ENCODE measurements around the gene GPR101. TPM values are rescaled to one million over a fixed set of nuclear protein-coding genes. Genes with fewer than 3 reads are reported as not detected.
"Not testable (repeated sequence)": the region's sequence is repeated elsewhere in the genome, so short reads cannot be mapped to it uniquely, and the experiment has no call there.

Gene GPR101
- total and polyA plus RNA-seq, 2 donors from 2014 or later = not detected

DNA sequence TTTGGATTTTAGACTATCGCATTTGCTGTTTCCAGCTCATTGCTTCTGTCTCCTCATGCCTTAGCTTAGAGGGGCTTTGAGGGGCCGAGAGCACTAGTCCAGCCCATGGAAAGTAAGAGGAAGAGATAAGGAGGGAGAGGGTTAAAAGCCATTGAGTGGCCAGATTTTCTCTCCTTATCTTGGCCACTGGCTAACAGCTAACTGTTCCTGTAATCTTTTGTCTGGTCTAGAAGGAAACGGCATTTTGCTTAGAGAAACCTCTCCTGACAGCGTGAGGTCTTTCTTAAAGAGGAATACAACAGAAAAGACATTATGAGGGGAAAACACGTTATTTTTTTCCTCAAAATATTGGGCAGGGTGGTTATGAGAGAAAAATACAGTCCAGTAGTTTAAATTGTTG is 7.9 kb downstream of the GPR101 start:
- no peak overlapping the region for H3K9ac ChIP-seq (ENCODE audit: low read length in 3 of 3)
- H3K27me3 ChIP-seq (ENCODE audit: control insufficient read depth, insufficient read depth, low read length) = peaks cover 7% of the 10 kb centered on the region
- DNase-seq (no peak), FAIRE-seq (no peak)
- no peaks in the 10 kb centered on the region for H3K9me3 ChIP-seq (ENCODE audit: control insufficient read depth in 2 of 3, insufficient read depth in 1 of 3, low read length in 3 of 3)
- H3K36me3 ChIP-seq (ENCODE audit: control insufficient read depth in 2 of 3, insufficient read depth in 3 of 3, low read length in 3 of 3) = no peaks in the 10 kb centered on the region
- H3K4me1 ChIP-seq (ENCODE audit: control insufficient read depth in 2 of 3, insufficient read depth in 2 of 3, low read depth in 1 of 3, low read length in 3 of 3) = no peaks in the 10 kb centered on the region
- H3K4me3 ChIP-seq (ENCODE audit: low read length in 3 of 3) = no peak overlapping the region
- intact Hi-C loops (cut with DNase I) = no loop called here
- no peak overlapping the region for H3K27ac ChIP-seq (ENCODE audit: low read depth in 2 of 2, low read length in 2 of 2)
- TF ChIP-seq, protein P1, sequence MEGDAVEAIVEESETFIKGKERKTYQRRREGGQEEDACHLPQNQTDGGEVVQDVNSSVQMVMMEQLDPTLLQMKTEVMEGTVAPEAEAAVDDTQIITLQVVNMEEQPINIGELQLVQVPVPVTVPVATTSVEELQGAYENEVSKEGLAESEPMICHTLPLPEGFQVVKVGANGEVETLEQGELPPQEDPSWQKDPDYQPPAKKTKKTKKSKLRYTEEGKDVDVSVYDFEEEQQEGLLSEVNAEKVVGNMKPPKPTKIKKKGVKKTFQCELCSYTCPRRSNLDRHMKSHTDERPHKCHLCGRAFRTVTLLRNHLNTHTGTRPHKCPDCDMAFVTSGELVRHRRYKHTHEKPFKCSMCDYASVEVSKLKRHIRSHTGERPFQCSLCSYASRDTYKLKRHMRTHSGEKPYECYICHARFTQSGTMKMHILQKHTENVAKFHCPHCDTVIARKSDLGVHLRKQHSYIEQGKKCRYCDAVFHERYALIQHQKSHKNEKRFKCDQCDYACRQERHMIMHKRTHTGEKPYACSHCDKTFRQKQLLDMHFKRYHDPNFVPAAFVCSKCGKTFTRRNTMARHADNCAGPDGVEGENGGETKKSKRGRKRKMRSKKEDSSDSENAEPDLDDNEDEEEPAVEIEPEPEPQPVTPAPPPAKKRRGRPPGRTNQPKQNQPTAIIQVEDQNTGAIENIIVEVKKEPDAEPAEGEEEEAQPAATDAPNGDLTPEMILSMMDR (IDR thresholded peaks at IDR 0.05; ENCODE audit: borderline replicate concordance, extremely low read depth, insufficient read depth) = no peak

DNA sequence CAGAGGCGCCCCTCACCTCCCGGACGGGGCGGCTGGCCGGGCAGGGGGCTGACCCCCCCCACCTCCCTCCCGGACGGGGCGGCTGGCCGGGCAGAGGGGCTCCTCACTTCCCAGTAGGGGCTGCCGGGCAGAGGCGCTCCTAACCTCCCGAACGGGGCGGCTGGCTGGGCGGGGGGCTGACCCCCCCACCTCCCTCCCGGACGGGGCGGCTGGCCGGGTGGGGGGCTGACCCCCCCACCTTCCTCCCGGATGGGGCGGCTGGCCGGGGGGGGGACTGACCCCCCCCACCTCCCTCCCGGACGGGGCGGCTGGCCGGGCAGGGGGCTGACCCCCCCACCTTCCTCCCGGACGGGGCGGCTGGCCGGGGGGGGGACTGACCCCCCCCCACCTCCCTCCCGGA is 33.6 kb downstream of the GPR101 start:
- H3K4me1 ChIP-seq (ENCODE audit: control insufficient read depth in 2 of 3, insufficient read depth in 2 of 3, low read depth in 1 of 3, low read length in 3 of 3); intact Hi-C loops (cut with DNase I); H3K4me3 ChIP-seq (ENCODE audit: low read length in 3 of 3); DNase-seq; FAIRE-seq; H3K36me3 ChIP-seq (ENCODE audit: control insufficient read depth in 2 of 3, insufficient read depth in 3 of 3, low read length in 3 of 3); H3K27me3 ChIP-seq (ENCODE audit: control insufficient read depth, insufficient read depth, low read length); H3K9ac ChIP-seq (ENCODE audit: low read length in 3 of 3); H3K27ac ChIP-seq (ENCODE audit: low read depth in 2 of 2, low read length in 2 of 2); H3K9me3 ChIP-seq (ENCODE audit: control insufficient read depth in 2 of 3, insufficient read depth in 1 of 3, low read length in 3 of 3): not testable (repeated sequence)

DNA sequence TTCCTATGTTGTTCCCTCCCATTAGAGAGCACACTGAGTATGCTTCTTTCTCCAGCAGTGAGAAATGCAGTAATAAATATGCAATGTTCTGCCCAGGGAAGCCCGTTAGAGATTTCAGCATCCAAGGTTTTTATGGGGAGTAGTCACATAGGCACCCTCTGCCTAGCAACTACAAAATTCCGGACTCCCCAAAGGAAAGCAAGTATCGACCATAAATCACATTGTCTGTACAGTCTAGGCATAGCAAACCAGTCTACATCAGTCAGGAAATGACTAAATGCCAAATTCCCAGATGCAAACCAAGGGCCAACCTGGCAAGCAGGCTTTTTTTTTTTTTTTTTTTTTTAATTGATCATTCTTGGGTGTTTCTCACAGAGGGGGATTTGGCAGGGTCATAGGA is 34.8 kb downstream of the GPR101 start:
- no peak overlapping the region for H3K9ac ChIP-seq (ENCODE audit: low read length in 3 of 3)
- H3K9me3 ChIP-seq (ENCODE audit: control insufficient read depth in 2 of 3, insufficient read depth in 1 of 3, low read length in 3 of 3) = no peaks in the 10 kb centered on the region
- FAIRE-seq = no peak
- H3K36me3 ChIP-seq (ENCODE audit: control insufficient read depth in 2 of 3, insufficient read depth in 3 of 3, low read length in 3 of 3) = no peaks in the 10 kb centered on the region
- no peaks in the 10 kb centered on the region for H3K27me3 ChIP-seq (ENCODE audit: control insufficient read depth, insufficient read depth, low read length)
- H3K27ac ChIP-seq (ENCODE audit: low read depth in 2 of 2, low read length in 2 of 2) = no peak overlapping the region
- intact Hi-C loops (cut with DNase I) = no loop called here
- H3K4me3 ChIP-seq (ENCODE audit: low read length in 3 of 3) = no peak overlapping the region
- H3K4me1 ChIP-seq (ENCODE audit: control insufficient read depth in 2 of 3, insufficient read depth in 2 of 3, low read depth in 1 of 3, low read length in 3 of 3) = no peaks in the 10 kb centered on the region
- DNase-seq = no peak
- TF ChIP-seq, protein P1 (IDR thresholded peaks at IDR 0.05; ENCODE audit: borderline replicate concordance, extremely low read depth, insufficient read depth) = no peak

Other genes starting within 250 kb of the GPR101 start
- gene RBMX, start 153.3 kb downstream of the GPR101 start, total RNA-seq = 143 TPM
- gene RBMX, start 153.3 kb downstream of the GPR101 start, polyA plus RNA-seq (ENCODE audit: insufficient read depth, low read depth, low replicate concordance) = 95.0 TPM

Measured in kidney (tissue), 14 donors.